Left lung (tissue), 10 donors: ENCODE data around the gene CNPY4. TPM values are rescaled to one million over a fixed set of nuclear protein-coding genes. Genes with fewer than 3 reads are reported as not detected.
A peak's percentile ranks its signal among the peaks of the same experiment; 100 is the strongest.

Experiments used
- ATAC-seq: fragments of 200-7000 bp; cut with Tn5 transposase; one replicate; pipeline ENCODE4 v1.9.1; 2020; ENCODE audit warnings: moderate library complexity
- DNase-seq, 4 donors: peaks; one replicate each; pipeline ENCODE4 v3.0.0-alpha.2; 2013 to 2020
- H3K27ac ChIP-seq, 2 donors: fragments of 200-600 bp; sonication (generic) in 1 of 2; one replicate each; pipeline versions ENCODE4 v1.5.0 to v1.8.0; 2020 to 2021
- H3K27me3 ChIP-seq, 2 donors: fragments of 200-600 bp; sonication (generic) in 1 of 2; one replicate each; pipeline versions ENCODE4 v1.5.0 to v1.8.0; 2020 to 2021
- H3K36me3 ChIP-seq, 2 donors: fragments of 200-600 bp; sonication (generic) in 1 of 2; one replicate each; pipeline versions ENCODE4 v1.5.0 to v1.8.0; 2020 to 2021
- H3K4me1 ChIP-seq, 2 donors: fragments of 200-600 bp; one replicate each; pipeline ENCODE4 v1.8.0; 2021
- H3K4me3 ChIP-seq, 2 donors: fragments of 200-600 bp; sonication (generic) in 1 of 2; one replicate each; pipeline versions ENCODE4 v1.5.0 to v1.8.0; 2020 to 2021; ENCODE audit warnings: mild to moderate bottlenecking in 1 of 2
- H3K9me3 ChIP-seq, 2 donors: fragments of 200-600 bp; sonication (generic) in 1 of 2; one replicate each; pipeline versions ENCODE4 v1.5.0 to v1.8.0; 2020 to 2021
- CTCF ChIP-seq, 2 donors: fragments of 200-600 bp; sonication (generic) in 1 of 2; IDR thresholded peaks; one replicate each; pipeline versions ENCODE4 v1.5.0 to v1.8.0; 2021; ENCODE audit warnings: antibody characterized with exemption in 2 of 2
- intact Hi-C, 2 donors: fragments of 100-400 bp; cut with DNase I; formaldehyde crosslinking; loops; one replicate each; pipeline versions ENCODE4 v1.11.2 to v1.14.2; 2022
- polyA plus RNA-seq, 6 donors: library from polyadenylated mRNA; unstranded; fragments of 120-200 nt; gene quantifications; one replicate each; pipeline ENCODE4 v1.2.1, GENCODE V29; 2013; ENCODE audit not compliant: insufficient read length in 6 of 6
- total RNA-seq, 2 donors: library from RNA; stranded (reverse); fragmentation: NEBNext Ultra II Directional; extraction: Animal tissue kit (Norgen Biotek cat#: 25700); gene quantifications; one replicate each; pipeline ENCODE4 v1.2.1, GENCODE V29; 2021
- donor health status: DM: no; HTN: yes; CAD: no.
- donor health status: DM: no; HTN: no; CAD: no.

The CNPY4 gene
- total and polyA plus RNA-seq, 8 donors: 15.1 to 54.1 (median 39.8) TPM

DNA sequence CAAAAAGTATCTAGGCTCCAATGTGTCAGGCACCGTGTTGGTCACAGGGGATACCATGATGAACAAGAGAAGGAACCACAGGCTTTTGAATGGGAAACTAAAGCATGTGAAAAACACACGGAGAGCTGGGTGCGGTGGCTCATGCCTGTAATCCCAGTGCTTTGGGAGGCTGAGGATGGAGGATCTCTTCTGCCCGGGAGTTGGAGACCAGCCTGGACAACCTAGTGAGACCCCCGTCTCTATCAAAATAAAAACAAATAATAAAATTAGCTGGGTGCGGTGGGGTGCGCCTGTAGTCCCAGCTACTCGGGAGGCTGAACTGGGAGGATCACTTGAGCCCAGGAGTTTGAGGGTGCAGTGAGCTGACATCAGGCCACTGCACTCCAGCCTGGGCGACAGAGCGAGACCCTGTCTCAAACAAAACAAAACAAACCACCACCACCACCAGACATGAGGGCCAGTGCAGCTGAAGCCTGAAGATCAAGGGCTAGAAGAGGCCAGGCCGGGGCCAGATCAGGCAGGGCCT is 31.3 kb upstream of the CNPY4 start:
- intact Hi-C loops: no loop called here
- no peak for TF ChIP-seq CTCF (IDR thresholded peaks at IDR 0.05)
- Histone ChIP-seq H3K36me3 (peaks cover 0 to 30% of the 10 kb centered on the region in 2 donors), H3K27me3 (no peaks in the 10 kb centered on the region), H3K27ac (peak overlapping the region; percentile 72 to 83), H3K4me3 (peak overlapping the region; percentile 88 to 90), H3K9me3 (no peaks in the 10 kb centered on the region), H3K4me1 (peaks cover 0 to 27% of the 10 kb centered on the region in 2 donors)
- no peak for DNase-seq
- ATAC-seq: no peak

DNA sequence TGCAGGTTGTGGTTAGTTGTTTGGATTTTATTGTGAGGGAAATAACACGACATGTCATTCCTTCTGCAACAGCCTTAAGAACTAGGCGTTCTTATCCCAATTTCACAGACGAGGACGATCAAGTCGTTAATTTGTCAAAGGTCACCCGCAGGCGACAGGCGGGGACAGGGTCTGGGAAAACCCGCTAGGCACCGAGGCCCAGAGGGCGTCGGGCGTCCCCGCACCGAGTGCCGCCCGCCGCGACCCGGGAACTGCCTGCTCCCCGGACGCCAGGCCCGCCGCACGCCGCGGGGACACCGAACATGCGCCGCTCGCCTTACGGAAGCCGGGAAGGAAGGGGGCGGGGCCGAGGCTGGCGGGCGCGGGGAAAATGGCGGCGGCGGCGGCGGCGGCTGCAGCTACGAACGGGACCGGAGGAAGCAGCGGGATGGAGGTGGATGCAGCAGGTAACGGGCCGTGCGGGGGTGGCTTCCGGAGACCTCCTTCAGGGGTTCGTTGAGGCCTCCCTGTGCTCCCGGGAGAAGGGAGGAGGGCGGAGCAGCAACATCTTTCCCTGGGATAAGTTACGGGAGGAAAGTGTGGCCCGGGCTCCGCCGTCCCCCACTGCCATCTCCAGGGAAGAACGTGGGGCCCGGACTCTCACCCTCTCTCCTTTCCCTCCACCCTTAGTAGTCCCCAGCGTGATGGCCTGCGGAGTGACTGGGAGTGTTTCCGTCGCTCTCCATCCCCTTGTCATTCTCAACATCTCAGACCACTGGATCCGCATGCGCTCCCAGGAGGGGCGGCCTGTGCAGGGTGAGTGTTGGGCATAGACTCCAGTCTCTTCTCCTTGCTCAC is 30.6 kb upstream of the CNPY4 start, which contains the start of gene COPS6:
COPS6 (plus strand) TSS at position 349 of the 837 bp plus-strand sequence; CDS start at position 371, 22 bp downstream.
- Histone ChIP-seq H3K27me3 (no peaks in the 10 kb centered on the region), H3K27ac (peak within 1 kb of the TSS; percentile 72 to 83), H3K4me3 (peak within 1 kb of the TSS; percentile 88 to 90), H3K9me3 (no peaks in the 10 kb centered on the region), H3K4me1 (peaks cover 0 to 32% of the 10 kb centered on the region in 2 donors), H3K36me3 (peaks cover 0 to 36% of the 10 kb centered on the region in 2 donors)
- intact Hi-C loops: no loop called here
- ATAC-seq (peak; percentile 93), DNase-seq (peak; percentile 75 to 98 (median 80))
- no peak for TF ChIP-seq CTCF (IDR thresholded peaks at IDR 0.05)

DNA sequence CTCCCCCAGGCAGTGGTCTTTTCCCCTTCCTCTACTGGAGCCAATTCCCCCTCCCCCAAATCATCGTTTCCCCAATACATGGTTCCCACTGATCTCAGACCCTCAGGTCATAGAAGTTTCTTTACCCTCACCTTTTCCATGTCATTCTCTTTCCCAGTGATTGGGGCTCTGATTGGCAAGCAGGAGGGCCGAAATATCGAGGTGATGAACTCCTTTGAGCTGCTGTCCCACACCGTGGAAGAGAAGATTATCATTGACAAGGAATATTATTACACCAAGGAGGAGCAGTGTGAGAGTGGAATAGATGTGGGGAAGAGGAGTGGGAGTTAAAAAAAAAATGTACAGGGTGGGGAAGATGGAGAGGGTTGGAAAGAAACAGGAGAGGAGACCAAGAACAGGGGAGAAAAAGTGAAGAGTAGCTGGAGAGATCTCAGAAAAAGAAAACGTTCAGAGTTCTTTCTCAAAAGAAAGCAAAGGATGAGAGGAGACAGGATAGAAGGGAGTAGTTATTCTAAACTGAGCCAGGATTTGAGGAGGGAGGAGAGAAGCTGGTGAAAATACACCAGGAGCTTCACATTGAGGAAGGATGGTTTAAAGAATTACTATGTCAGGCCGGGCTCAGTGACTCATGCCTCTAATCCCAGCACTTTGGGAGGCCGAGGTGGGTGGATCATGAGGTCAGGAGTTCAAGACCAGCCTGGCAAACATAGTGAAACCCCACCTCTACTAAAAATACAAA is 29.8 kb upstream of the CNPY4 start:
- Histone ChIP-seq H3K4me3 (peak overlapping the region; percentile 88 to 90), H3K9me3 (no peaks in the 10 kb centered on the region), H3K27me3 (no peaks in the 10 kb centered on the region), H3K36me3 (peaks cover 0 to 44% of the 10 kb centered on the region in 2 donors), H3K27ac (peak overlapping the region; percentile 72 to 83), H3K4me1 (peaks cover 0 to 32% of the 10 kb centered on the region in 2 donors)
- ATAC-seq (no peak), DNase-seq (no peak)
- no peak for TF ChIP-seq CTCF (IDR thresholded peaks at IDR 0.05)
- intact Hi-C loops: no loop called here

DNA sequence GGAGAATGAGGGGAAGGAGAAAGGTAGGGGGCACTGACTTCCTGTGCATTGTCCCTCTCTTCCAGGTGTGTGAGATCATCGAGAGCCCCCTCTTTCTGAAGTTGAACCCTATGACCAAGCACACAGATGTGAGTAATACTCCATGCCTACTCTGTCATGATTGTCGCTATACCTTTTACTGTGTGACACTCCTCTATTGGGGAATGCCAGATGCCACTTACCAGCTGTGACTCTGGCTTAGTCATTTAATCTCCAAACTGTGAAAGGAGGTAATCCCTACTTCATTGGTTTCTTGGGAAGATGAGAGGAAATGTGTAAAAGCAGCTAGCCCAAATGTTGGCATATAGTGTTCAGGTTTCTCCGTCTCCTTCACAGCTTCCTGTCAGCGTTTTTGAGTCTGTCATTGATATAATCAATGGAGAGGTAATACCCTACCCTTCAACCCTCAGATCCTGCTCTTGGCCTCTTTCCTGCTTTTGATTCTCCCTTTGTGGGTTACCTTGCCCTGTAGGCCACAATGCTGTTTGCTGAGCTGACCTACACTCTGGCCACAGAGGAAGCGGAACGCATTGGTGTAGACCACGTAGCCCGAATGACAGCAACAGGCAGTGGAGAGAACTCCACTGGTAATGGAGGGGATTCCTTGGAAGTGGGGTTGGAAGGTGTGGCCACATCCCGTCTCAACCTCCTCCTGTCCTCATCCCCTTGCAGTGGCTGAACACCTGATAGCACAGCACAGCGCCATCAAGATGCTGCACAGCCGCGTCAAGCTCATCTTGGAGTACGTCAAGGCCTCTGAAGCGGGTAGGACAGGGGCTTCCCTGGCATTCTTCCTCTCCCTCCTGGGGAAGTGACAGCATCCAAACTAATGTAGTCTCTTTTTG is 28.7 kb upstream of the CNPY4 start:
- no peak overlapping the region for H3K4me3 ChIP-seq
- H3K27me3 ChIP-seq: no peaks in the 10 kb centered on the region
- TF ChIP-seq CTCF (IDR thresholded peaks at IDR 0.05): no peak
- DNase-seq (no peak), ATAC-seq (no peak)
- no peaks in the 10 kb centered on the region for H3K9me3 ChIP-seq
- peaks cover 0 to 32% of the 10 kb centered on the region in 2 donors for H3K4me1 ChIP-seq
- no peak overlapping the region for H3K27ac ChIP-seq
- intact Hi-C loops: no loop called here
- peaks cover 9 to 56% of the 10 kb centered on the region in 2 donors for H3K36me3 ChIP-seq
